PC-3 (cell line): ENCODE results near the gene EIPR1. TPM values are rescaled to one million over a fixed set of nuclear protein-coding genes. Genes with fewer than 3 reads are reported as not detected.

Source experiments
- ATAC-seq: fragments of 200-7000 bp; cut with Tn5 transposase; 2 replicates; pipeline ENCODE4 v1.9.1; 2020; ENCODE audit warnings: mild to moderate bottlenecking, moderate library complexity
- BruUV-seq: library from RNA; stranded (reverse); fragments of 400-500 nt; replicated peaks from 2 replicates; lab custom pipeline; 2021; lab: Mats Ljungman, UMichigan
- CTCF ChIA-PET: fragments of 300-600 bp; sonication (Branson Sonifier 250); formaldehyde crosslinking; loops from one replicate; lab custom pipeline; 2022; ENCODE audit warnings: antibody characterized with exemption; lab: Charles Lee
- POLR2A ChIA-PET: fragments of 300-600 bp; sonication (Branson Sonifier 250); formaldehyde crosslinking; loops from one replicate; lab custom pipeline; 2022; ENCODE audit warnings: antibody characterized with exemption; ENCODE audit not compliant: unreplicated experiment; lab: Charles Lee
- DNase-seq: peaks from one replicate; pipeline ENCODE4 v3.0.0-alpha.2; 2015
- H2AFZ ChIP-seq: fragments of 300-600 bp; sonication (generic); 2 replicates; pipeline ENCODE4 v1.6.0; 2016; ENCODE audit warnings: antibody characterized with exemption, low read length
- H3F3A ChIP-seq: fragments of 300-600 bp; sonication (generic); one replicate; pipeline ENCODE4 v1.6.0; 2017; ENCODE audit warnings: antibody characterized with exemption, low read length, control low read depth, mild to moderate bottlenecking; ENCODE audit not compliant: unreplicated experiment
- H3K27ac ChIP-seq: fragments of 300-600 bp; sonication (generic); 2 replicates; pipeline ENCODE4 v1.5.1; 2016; ENCODE audit warnings: mild to moderate bottlenecking, low read length
- H3K27me3 ChIP-seq: fragments of 300-600 bp; sonication (generic); 2 replicates; pipeline ENCODE4 v1.6.1; 2016; ENCODE audit warnings: low read length, mixed read lengths
- H3K36me3 ChIP-seq: fragments of 300-600 bp; sonication (generic); 2 replicates; pipeline ENCODE4 v1.6.1; 2016; ENCODE audit warnings: low read depth, mixed run types, low read length, mixed read lengths
- H3K4me1 ChIP-seq: fragments of 300-600 bp; sonication (generic); 2 replicates; pipeline ENCODE4 v1.5.1; 2016; ENCODE audit warnings: low read length; ENCODE audit not compliant: insufficient read depth
- H3K4me2 ChIP-seq: fragments of 300-600 bp; sonication (generic); 2 replicates; pipeline ENCODE4 v1.6.0; 2016; ENCODE audit warnings: low read length
- H3K4me3 ChIP-seq: fragments of 300-600 bp; sonication (generic); 2 replicates; pipeline ENCODE4 v1.5.1; 2016; ENCODE audit warnings: mild to moderate bottlenecking, low read length, mixed read lengths
- H3K79me2 ChIP-seq: fragments of 300-600 bp; sonication (generic); 2 replicates; pipeline ENCODE4 v1.6.1; 2017; ENCODE audit warnings: low read length, mixed read lengths
- H3K9ac ChIP-seq: fragments of 300-600 bp; sonication (generic); 2 replicates; pipeline ENCODE4 v1.6.0; 2016; ENCODE audit warnings: mild to moderate bottlenecking, low read length
- H3K9me2 ChIP-seq: fragments of 300-600 bp; sonication (generic); replicated peaks from 2 replicates; pipeline ENCODE4 v1.6.1; 2016; ENCODE audit warnings: mixed run types, low read length, mixed read lengths
- H3K9me3 ChIP-seq: fragments of 300-600 bp; sonication (generic); 2 replicates; pipeline ENCODE4 v1.6.1; 2016; ENCODE audit warnings: low read length, mixed read lengths
- H4K20me1 ChIP-seq: fragments of 300-600 bp; sonication (generic); 2 replicates; pipeline ENCODE4 v1.6.1; 2016; ENCODE audit warnings: low read length, mixed read lengths
- EZH2 ChIP-seq: fragments of 300-600 bp; sonication (generic); IDR thresholded peaks from one replicate; pipeline ENCODE4 v1.6.1; 2017; ENCODE audit warnings: antibody characterized with exemption, mild to moderate bottlenecking, low read length; ENCODE audit not compliant: unreplicated experiment
- EZH2phosphoT487 ChIP-seq: fragments of 300-600 bp; sonication (generic); IDR thresholded peaks from 2 replicates; pipeline ENCODE4 v1.6.1; 2018; ENCODE audit warnings: mild to moderate bottlenecking, antibody characterized with exemption, low read length, borderline replicate concordance
- intact Hi-C: fragments of 100-400 bp; cut with micrococcal nuclease; formaldehyde crosslinking; loops from 2 replicates; pipeline ENCODE4 v1.9.0; 2023
- total RNA-seq: library from RNA; depleted of rRNA; stranded (reverse); fragments of >200 nt; gene quantifications from 2 replicates; pipeline ENCODE4 v1.2.3, GENCODE V29; 2014
- TF ChIP-seq, protein P1 (sequence below): fragments of 300-600 bp; sonication (generic); conservative IDR thresholded peaks from 2 replicates; pipeline ENCODE4 v1.5.1; 2017; ENCODE audit warnings: antibody characterized with exemption, low read depth, mild to moderate bottlenecking, low read length

EIPR1 gene
- total RNA-seq, 1 experiment from 2014 or later = 90.1 TPM

DNA sequence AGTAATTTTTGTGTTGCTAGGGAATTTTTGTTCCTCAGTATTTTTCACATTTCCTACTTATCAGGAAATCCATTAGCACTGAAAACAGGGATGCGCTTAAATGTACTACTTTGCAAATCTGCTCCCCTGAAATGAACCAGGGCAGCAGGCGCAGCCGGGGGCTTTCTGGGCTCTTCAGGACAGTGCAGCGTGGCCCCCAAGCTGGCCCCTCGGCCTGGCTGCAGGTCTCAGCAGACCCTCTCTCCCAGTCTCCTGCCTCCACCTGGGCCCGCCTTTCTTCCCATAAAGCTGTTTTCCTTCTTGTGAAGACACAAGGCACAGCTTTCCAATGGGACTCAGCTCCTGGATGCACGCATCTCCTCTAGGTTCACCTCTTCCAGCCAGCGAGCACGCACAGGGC is 35.3 kb downstream of the EIPR1 start:
- no peak overlapping the region for H3K27ac ChIP-seq
- no peaks in the 10 kb centered on the region for H3F3A ChIP-seq
- ChIA-PET CTCF (no interaction called here), POLR2A (no interaction called here)
- no peak overlapping the region for H3K9ac ChIP-seq
- TF ChIP-seq, protein P1, sequence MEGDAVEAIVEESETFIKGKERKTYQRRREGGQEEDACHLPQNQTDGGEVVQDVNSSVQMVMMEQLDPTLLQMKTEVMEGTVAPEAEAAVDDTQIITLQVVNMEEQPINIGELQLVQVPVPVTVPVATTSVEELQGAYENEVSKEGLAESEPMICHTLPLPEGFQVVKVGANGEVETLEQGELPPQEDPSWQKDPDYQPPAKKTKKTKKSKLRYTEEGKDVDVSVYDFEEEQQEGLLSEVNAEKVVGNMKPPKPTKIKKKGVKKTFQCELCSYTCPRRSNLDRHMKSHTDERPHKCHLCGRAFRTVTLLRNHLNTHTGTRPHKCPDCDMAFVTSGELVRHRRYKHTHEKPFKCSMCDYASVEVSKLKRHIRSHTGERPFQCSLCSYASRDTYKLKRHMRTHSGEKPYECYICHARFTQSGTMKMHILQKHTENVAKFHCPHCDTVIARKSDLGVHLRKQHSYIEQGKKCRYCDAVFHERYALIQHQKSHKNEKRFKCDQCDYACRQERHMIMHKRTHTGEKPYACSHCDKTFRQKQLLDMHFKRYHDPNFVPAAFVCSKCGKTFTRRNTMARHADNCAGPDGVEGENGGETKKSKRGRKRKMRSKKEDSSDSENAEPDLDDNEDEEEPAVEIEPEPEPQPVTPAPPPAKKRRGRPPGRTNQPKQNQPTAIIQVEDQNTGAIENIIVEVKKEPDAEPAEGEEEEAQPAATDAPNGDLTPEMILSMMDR = no peak
- TF ChIP-seq EZH2phosphoT487 (no peak), EZH2 (no peak)
- intact Hi-C loops = no loop called here
- H3K79me2 ChIP-seq = no peaks in the 10 kb centered on the region
- H3K36me3 ChIP-seq = no peaks in the 10 kb centered on the region
- H3K9me2 ChIP-seq = no peaks in the 10 kb centered on the region
- no peak overlapping the region for H2AFZ ChIP-seq
- no peaks in the 10 kb centered on the region for H3K27me3 ChIP-seq
- no peak for DNase-seq
- H4K20me1 ChIP-seq = no peaks in the 10 kb centered on the region
- no TSS peak for BruUV-seq
- no peak overlapping the region for H3K4me2 ChIP-seq
- ATAC-seq = no peak
- H3K4me3 ChIP-seq = no peak overlapping the region
- H3K4me1 ChIP-seq = no peaks in the 10 kb centered on the region
- no peaks in the 10 kb centered on the region for H3K9me3 ChIP-seq

DNA sequence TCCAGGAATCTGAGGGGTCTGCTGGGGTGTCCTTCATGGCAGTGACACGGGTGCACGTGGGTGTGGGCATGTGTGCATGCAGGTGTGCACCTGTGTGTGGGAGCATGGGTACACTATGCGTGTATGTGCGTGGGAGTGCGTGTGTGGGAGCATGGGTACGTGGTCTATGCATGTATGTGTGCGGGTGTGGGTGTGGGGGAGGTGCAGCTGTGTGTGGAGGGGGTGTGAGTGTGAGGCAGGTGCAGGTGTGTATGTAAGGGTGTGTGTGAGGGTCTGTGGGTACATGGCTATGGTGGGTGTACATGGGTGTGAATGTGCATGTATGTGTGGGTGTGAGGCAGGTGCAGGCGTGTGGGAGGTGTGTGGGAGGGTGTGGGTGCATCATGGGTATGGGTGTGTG is 36.3 kb downstream of the EIPR1 start:
- Histone ChIP-seq H3K4me2 (no peak overlapping the region), H3K9me3 (no peaks in the 10 kb centered on the region), H3K36me3 (no peaks in the 10 kb centered on the region), H3K9ac (no peak overlapping the region), H3K9me2 (no peaks in the 10 kb centered on the region), H3K79me2 (no peaks in the 10 kb centered on the region), H2AFZ (no peak overlapping the region), H3K27ac (no peak overlapping the region), H4K20me1 (no peaks in the 10 kb centered on the region), H3K4me3 (no peak overlapping the region), H3F3A (no peaks in the 10 kb centered on the region), H3K4me1 (no peaks in the 10 kb centered on the region), H3K27me3 (no peaks in the 10 kb centered on the region)
- CTCF ChIA-PET = no interaction called here
- TF ChIP-seq EZH2phosphoT487 (no peak), EZH2 (no peak)
- TF ChIP-seq, protein P1 = no peak
- BruUV-seq = no TSS peak
- ATAC-seq (no peak), DNase-seq (no peak)
- POLR2A ChIA-PET = no interaction called here
- intact Hi-C loops = no loop called here

DNA sequence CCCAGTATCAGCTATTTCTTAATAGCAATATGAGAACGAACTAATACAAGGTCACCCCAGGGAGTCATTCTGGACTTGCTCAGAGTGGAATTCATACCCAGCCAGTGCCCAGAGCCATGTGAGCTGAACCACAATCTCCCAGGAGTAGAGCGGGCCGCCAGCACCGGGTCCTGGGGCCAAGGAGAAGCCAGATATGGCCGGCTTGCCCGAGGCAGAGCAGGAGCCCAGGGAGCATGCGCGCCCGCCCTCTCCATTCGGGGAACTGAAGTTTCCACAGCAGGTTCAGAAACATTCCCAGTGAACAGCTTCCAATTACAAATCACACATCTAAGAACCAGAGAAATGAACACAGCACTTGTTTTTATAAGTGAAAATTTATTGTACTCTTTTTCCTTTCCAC is 37.5 kb downstream of the EIPR1 start:
- no peaks in the 10 kb centered on the region for H3K4me1 ChIP-seq
- intact Hi-C loops = no loop called here
- H3K4me3 ChIP-seq = no peak overlapping the region
- H3F3A ChIP-seq = no peaks in the 10 kb centered on the region
- H3K4me2 ChIP-seq = no peak overlapping the region
- no peaks in the 10 kb centered on the region for H3K9me2 ChIP-seq
- CTCF ChIA-PET = no interaction called here
- H3K9me3 ChIP-seq = no peaks in the 10 kb centered on the region
- no peak overlapping the region for H3K9ac ChIP-seq
- DNase-seq (no peak), ATAC-seq (no peak)
- H3K27ac ChIP-seq = no peak overlapping the region
- POLR2A ChIA-PET = no interaction called here
- no peaks in the 10 kb centered on the region for H3K27me3 ChIP-seq
- H3K36me3 ChIP-seq = peaks cover 6% of the 10 kb centered on the region; the same call in 1 of the 2 replicates
- no peaks in the 10 kb centered on the region for H3K79me2 ChIP-seq
- no TSS peak for BruUV-seq
- no peak overlapping the region for H2AFZ ChIP-seq
- TF ChIP-seq EZH2phosphoT487 (no peak), EZH2 (no peak)
- TF ChIP-seq, protein P1 = no peak
- H4K20me1 ChIP-seq = no peaks in the 10 kb centered on the region
